HepG2 (cell line): ENCODE data around the gene FASTKD1. TPM values are rescaled to one million over a fixed set of nuclear protein-coding genes. Genes with fewer than 3 reads are reported as not detected.
"Not testable (repeated sequence)": the region's sequence is repeated elsewhere in the genome, so short reads cannot be mapped to it uniquely, and the experiment has no call there.

ENCODE experiments used
- ATAC-seq: fragments of 200-7000 bp; cut with Tn5 transposase; 3 replicates; pipeline ENCODE4 v1.9.1; 2020; ENCODE audit warnings: mild to moderate bottlenecking, moderate library complexity
- BruUV-seq: library from RNA; stranded (reverse); fragments of 400-500 nt; replicated peaks from 2 replicates; lab custom pipeline; 2021; lab: Mats Ljungman, UMichigan
- CTCF ChIA-PET: fragments of 300-600 bp; formaldehyde crosslinking; extraction: SDS; loops from one replicate; lab custom pipeline; 2021; ENCODE audit warnings: low total read pairs, inconsistent platforms, low intra/inter-chr PET ratio; lab: Yijun Ruan, JAX
- POLR2A ChIA-PET: fragments of 350-600 bp; sonication (Branson Sonifier 250); formaldehyde crosslinking; loops from one replicate; lab custom pipeline; 2020; ENCODE audit warnings: antibody characterized with exemption, inconsistent platforms; lab: Yijun Ruan, JAX
- DNase-seq: peaks from one replicate; pipeline ENCODE4 v3.0.0-alpha.2; 2015; ENCODE audit warnings: low spot score
- FAIRE-seq: peaks from 3 replicates; lab custom pipeline; 2011; peaks lifted over from hg19 to GRCh38; lab: Jason Lieb, UNC
- H2AFZ ChIP-seq: one replicate; pipeline ENCODE4 v1.6.1; 2011; ENCODE audit warnings: low read length, inconsistent platforms
- H3K27ac ChIP-seq: fragments of 300-600 bp; 3 replicates; pipeline ENCODE4 v1.8.0; 2011; ENCODE audit warnings: mixed run types, mild to moderate bottlenecking, mixed read lengths, low read length, inconsistent platforms; ENCODE audit not compliant: insufficient read depth; ENCODE audit errors: extremely low read length
- H3K27me3 ChIP-seq, 2 experiments: fragments of 200-600 bp in 1 of 2; 2 replicates in 1 of 2; 3 replicates in 1 of 2; pipeline versions ENCODE4 v1.6.0 to v1.8.0; 2011; ENCODE audit warnings: low read length in 2 of 2, mild to moderate bottlenecking in 2 of 2, moderate library complexity in 2 of 2, inconsistent platforms in 1 of 2; ENCODE audit not compliant: insufficient read depth in 2 of 2, control insufficient read depth in 1 of 2
- H3K36me3 ChIP-seq, 2 experiments: fragments of 200-600 bp in 1 of 2; replicated peaks in 1 of 2; 2 replicates in 1 of 2; 3 replicates in 1 of 2; pipeline versions ENCODE4 v1.5.1 to v1.8.0; 2011; ENCODE audit warnings: low read length in 2 of 2, inconsistent platforms in 1 of 2; ENCODE audit not compliant: insufficient read depth in 2 of 2, control insufficient read depth in 1 of 2
- H3K4me1 ChIP-seq: 2 replicates; pipeline ENCODE4 v1.5.1; 2012; ENCODE audit warnings: low read length, inconsistent platforms; ENCODE audit not compliant: insufficient read depth
- H3K4me2 ChIP-seq: 2 replicates; pipeline ENCODE4 v1.6.0; 2011; ENCODE audit warnings: low read depth, low read length, inconsistent platforms
- H3K4me3 ChIP-seq, 3 experiments: fragments of 200-600 bp in 1 of 3; sonication (generic), shearing (Covaris generic) in 1 of 3; replicated peaks in 1 of 3; 2 replicates each; pipeline ENCODE4 v1.5.1; 2011 to 2016; ENCODE audit warnings: low read length in 3 of 3, inconsistent platforms in 2 of 3, low read depth in 2 of 3, mild to moderate bottlenecking in 2 of 3, control low read depth in 1 of 3, mixed read lengths in 1 of 3; ENCODE audit not compliant: insufficient read depth in 1 of 3
- H3K79me2 ChIP-seq: one replicate; pipeline ENCODE4 v1.6.1; 2011; ENCODE audit warnings: low read length, inconsistent platforms; ENCODE audit not compliant: insufficient read depth
- H3K9ac ChIP-seq: 2 replicates; pipeline ENCODE4 v1.6.0; 2011; ENCODE audit warnings: mild to moderate bottlenecking, low read depth, low read length, inconsistent platforms; ENCODE audit not compliant: insufficient read depth
- H3K9me3 ChIP-seq: 2 replicates; pipeline ENCODE4 v1.5.1; 2012; ENCODE audit warnings: mild to moderate bottlenecking, low read length
- H4K20me1 ChIP-seq: 2 replicates; pipeline ENCODE4 v1.6.0; 2011; ENCODE audit warnings: inconsistent platforms, mild to moderate bottlenecking, low read length, moderate library complexity; ENCODE audit not compliant: insufficient read depth
- FOXA3 ChIP-seq: IDR thresholded peaks from 2 replicates; pipeline ENCODE4 v1.6.1; 2016; ENCODE audit warnings: missing genetic modification reagents, missing compliant biosample characterization
- GATAD2A ChIP-seq: IDR thresholded peaks from 2 replicates; pipeline ENCODE4 v1.6.1; 2016
- KLF9 ChIP-seq: IDR thresholded peaks from 2 replicates; pipeline ENCODE4 v1.6.1; 2016; ENCODE audit warnings: low read depth
- MIER3 ChIP-seq: IDR thresholded peaks from 2 replicates; pipeline ENCODE4 v1.6.1; 2016; ENCODE audit warnings: missing compliant biosample characterization, borderline replicate concordance
- PRDM15 ChIP-seq: sonication (generic); formaldehyde crosslinking; IDR thresholded peaks from 2 replicates; pipeline ENCODE4 v1.4.0; 2020; ENCODE audit warnings: missing genetic modification reagents
- RARA ChIP-seq: IDR thresholded peaks from 2 replicates; pipeline ENCODE4 v1.6.1; 2016; ENCODE audit warnings: missing genetic modification reagents, missing compliant biosample characterization
- SAFB2 ChIP-seq: sonication (generic); formaldehyde crosslinking; IDR thresholded peaks from 2 replicates; pipeline ENCODE4 v1.5.1; 2020; ENCODE audit warnings: missing genetic modification reagents, low read depth, mild to moderate bottlenecking, borderline replicate concordance
- ZBTB3 ChIP-seq: sonication (generic); formaldehyde crosslinking; IDR thresholded peaks from 2 replicates; pipeline ENCODE4 v1.4.0; 2020; ENCODE audit warnings: low read depth, mild to moderate bottlenecking, moderate library complexity, missing genetic modification reagents, borderline replicate concordance
- ZC3H13 ChIP-seq: sonication (generic); formaldehyde crosslinking; IDR thresholded peaks from 2 replicates; pipeline ENCODE4 v1.8.1; 2023; ENCODE audit warnings: mild to moderate bottlenecking, missing genetic modification reagents, moderate library complexity
- ZC3H4 ChIP-seq: sonication (generic); formaldehyde crosslinking; IDR thresholded peaks from 2 replicates; pipeline ENCODE4 v1.4.0; 2020; ENCODE audit warnings: missing genetic modification reagents, borderline replicate concordance
- ZMYM4 ChIP-seq: sonication (generic); formaldehyde crosslinking; IDR thresholded peaks from 2 replicates; pipeline ENCODE4 v1.8.1; 2023; ENCODE audit warnings: mild to moderate bottlenecking, missing genetic modification reagents
- ZNF124 ChIP-seq: sonication (generic); formaldehyde crosslinking; IDR thresholded peaks from 2 replicates; pipeline ENCODE4 v1.4.0; 2020; ENCODE audit warnings: missing genetic modification reagents
- ZNF530 ChIP-seq: sonication (generic); formaldehyde crosslinking; IDR thresholded peaks from 2 replicates; pipeline ENCODE4 v1.5.0; 2020; ENCODE audit warnings: low read depth, mild to moderate bottlenecking, missing genetic modification reagents
- ZNF737 ChIP-seq: sonication (generic); formaldehyde crosslinking; IDR thresholded peaks from 2 replicates; pipeline ENCODE4 v1.5.0; 2020; ENCODE audit warnings: missing genetic modification reagents, mild to moderate bottlenecking, borderline replicate concordance
- ZNF782 ChIP-seq: sonication (generic); formaldehyde crosslinking; IDR thresholded peaks from 2 replicates; pipeline ENCODE4 v1.4.0; 2020; ENCODE audit warnings: missing genetic modification reagents, mild to moderate bottlenecking, borderline replicate concordance
- ZNF850 ChIP-seq: sonication (generic); formaldehyde crosslinking; conservative IDR thresholded peaks from 2 replicates; pipeline ENCODE4 v1.9.0; 2021; ENCODE audit warnings: mild to moderate bottlenecking, missing genetic modification reagents
- WGBS: methylation state at CpG from one replicate; pipeline ENCODE4 v1.1.6; 2017; ENCODE audit warnings: low lambda C conversion rate; 5-methylcytosine and 5-hydroxymethylcytosine counted together
- in situ Hi-C: cut with HindIII; loops from 2 replicates; pipeline ENCODE4 v1.10.0; 2017; ENCODE audit warnings: low pct_unique_long_range_greater_than_20kb; ENCODE audit not compliant: extremely low pct_ligation_motif_present
- intact Hi-C: fragments of 100-400 bp; cut with micrococcal nuclease; formaldehyde crosslinking; loops from one replicate; pipeline ENCODE4 v1.10.0; 2022; ENCODE audit not compliant: unreplicated experiment
- polyA plus RNA-seq, 8 experiments: library from polyadenylated mRNA; depleted of rRNA in 3 of 8; stranded (reverse) in 7 of 8; unstranded in 1 of 8; fragments of >200 nt; fragmentation: Illumina TruSeq in 4 of 8; extraction: Trizol in 4 of 8; gene quantifications; 2 replicates each; pipeline versions ENCODE4 v1.2.1 to v1.2.3, GENCODE V29; 2011 to 2016; ENCODE audit warnings: low read depth in 4 of 8, missing spikeins in 1 of 8, mixed read lengths in 1 of 8; ENCODE audit not compliant: insufficient read depth in 1 of 8
- total RNA-seq, 5 experiments: library from RNA; depleted of rRNA; stranded (reverse); fragments of >200 nt; fragmentation: Illumina TruSeq; extraction: Trizol; gene quantifications; 2 replicates each; pipeline ENCODE4 v1.2.3, GENCODE V29; 2016; ENCODE audit warnings: low read depth in 1 of 5

FASTKD1 gene
- total and polyA plus RNA-seq, 2 of the 13 experiments (the other 11 are each of a cell fraction or from before 2014, with no cell fraction given) = 35.0 to 38.0 TPM

- TF ChIP-seq RARA (CRISPR knock-in tag) = 0 out of 2 replicates have a peak, but pooled peaks have one; percentile 22
- no peak for TF ChIP-seq ZNF782 (CRISPR knock-in tag)
- no peak for TF ChIP-seq GATAD2A (CRISPR knock-in tag)
- TF ChIP-seq ZC3H4 (CRISPR knock-in tag) = no peak
- 0 out of 2 replicates have a peak, but pooled peaks have one; percentile 30 for TF ChIP-seq ZMYM4 (CRISPR knock-in tag)
- no peak for TF ChIP-seq ZNF530
- no peak for TF ChIP-seq FOXA3 (CRISPR knock-in tag)
- no peak for TF ChIP-seq ZNF124
- TF ChIP-seq KLF9 (CRISPR knock-in tag) = no peak
- TF ChIP-seq SAFB2 (CRISPR knock-in tag) = no peak
These were observed 50.0 kb downstream of the FASTKD1 start (continued) for GRCh38 chr2:169523681-169524080.

- FAIRE-seq (no peak), ATAC-seq (no peak), DNase-seq (no peak)
- Histone ChIP-seq H3K27ac (no peak overlapping the region), H4K20me1 (no peaks in the 10 kb centered on the region), H3K79me2 (no peaks in the 10 kb centered on the region), H3K36me3 (no peaks in the 10 kb centered on the region), H3K4me3 (no peak overlapping the region), H2AFZ (no peak overlapping the region), H3K4me2 (no peak overlapping the region), H3K9ac (no peak overlapping the region), H3K27me3 (no peaks in the 10 kb centered on the region), H3K9me3 (no peaks in the 10 kb centered on the region), H3K4me1 (peaks cover 19% of the 10 kb centered on the region)
- intact Hi-C loops = loop anchor here (5.0 kb wide), 1 partner anchor 44 kb away; the partner anchor contains the start of gene BBS5
- in situ Hi-C loops = loop anchor here (10.0 kb wide), 1 partner anchor 154 kb away; no protein-coding TSS in a partner anchor
- POLR2A ChIA-PET = no interaction called here
- no peak for TF ChIP-seq ZNF737 (CRISPR knock-in tag)
- TF ChIP-seq MIER3 (CRISPR knock-in tag) = no peak
- no peak for TF ChIP-seq PRDM15 (CRISPR knock-in tag)
- no peak for TF ChIP-seq ZNF850 (CRISPR knock-in tag)
- TF ChIP-seq ZC3H13 = no peak
- no peak for TF ChIP-seq ZBTB3 (CRISPR knock-in tag)
- BruUV-seq = no TSS peak
- CTCF ChIA-PET = no interaction called here
These were observed 52.8 kb downstream of the FASTKD1 start for GRCh38 chr2:169520896-169521295.

DNA sequence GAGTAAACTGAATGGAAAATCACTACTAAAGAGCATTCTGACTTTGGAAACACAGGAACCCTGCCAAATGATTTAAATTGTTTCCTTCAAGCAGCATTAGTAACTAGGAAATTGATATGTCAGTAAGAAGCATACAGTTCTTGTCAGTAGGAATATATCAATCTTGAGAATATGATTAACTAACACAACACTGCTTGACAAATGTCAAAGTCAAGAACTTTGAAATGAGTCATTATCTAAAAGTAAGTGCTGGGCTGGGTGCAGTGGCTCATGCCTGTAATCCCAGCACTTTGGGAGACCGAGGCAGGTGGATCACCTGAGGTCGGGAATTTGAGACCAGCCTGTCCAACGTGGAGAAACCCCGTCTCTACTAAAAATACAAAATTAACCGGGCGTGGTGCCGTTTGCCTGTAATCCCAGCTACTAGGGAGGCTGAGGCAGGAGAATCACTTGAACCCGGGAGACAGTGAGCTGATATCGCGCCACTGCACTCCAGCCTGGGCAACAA lies 57.1 kb downstream of the FASTKD1 start:
- FAIRE-seq, H3K36me3 ChIP-seq, DNase-seq, H3K27ac ChIP-seq, BruUV-seq, ATAC-seq, intact Hi-C loops, in situ Hi-C loops, H3K9me3 ChIP-seq, H3K9ac ChIP-seq, H3K4me2 ChIP-seq, POLR2A ChIA-PET, CTCF ChIA-PET, H2AFZ ChIP-seq, H3K4me3 ChIP-seq, H3K79me2 ChIP-seq, H3K27me3 ChIP-seq, H4K20me1 ChIP-seq: not testable (repeated sequence)
- H3K4me1 ChIP-seq = peaks cover 11% of the 10 kb centered on the region
- 91% methylated on average over 10 of the region's 10 CpGs for WGBS
